ENCODE data around the gene SLC25A19.

SLC25A19 gene

GRCh38 chr17:75239778-75240393, 49.3 kb downstream of the SLC25A19 start:
- no peak for DNase-seq

- DNase-seq: no peak
Observed at GRCh38 chr17:75239214-75239613, 50.0 kb downstream of the SLC25A19 start.

GRCh38 chr17:75238684-75239191, 50.5 kb downstream of the SLC25A19 start:
- peak; percentile 32 for DNase-seq

GRCh38 chr17:75238020-75238580, 51.1 kb downstream of the SLC25A19 start:
- no peak for DNase-seq

- no peak for DNase-seq
Observed at GRCh38 chr17:75237100-75238014, 51.9 kb downstream of the SLC25A19 start.

GRCh38 chr17:75232786-75233185, 56.4 kb downstream of the SLC25A19 start:
- DNase-seq: no peak

GRCh38 chr17:75231741-75232464, 57.3 kb downstream of the SLC25A19 start:
- no peak for DNase-seq

- DNase-seq: no peak
Observed at GRCh38 chr17:75231071-75231470, 58.2 kb downstream of the SLC25A19 start.

- no peak for DNase-seq
Observed at GRCh38 chr17:75228847-75229246, 60.4 kb downstream of the SLC25A19 start.

- DNase-seq: no peak
Observed at GRCh38 chr17:75228305-75228704, 60.9 kb downstream of the SLC25A19 start.

- DNase-seq: no peak
Observed at GRCh38 chr17:75227729-75228128, 61.5 kb downstream of the SLC25A19 start.

GRCh38 chr17:75225016-75225415, 64.2 kb downstream of the SLC25A19 start:
- no peak for DNase-seq

All from SHP77 treated with DMSO at 0.1 percent for 48 hours (cell line).